Lung (tissue), 12 donors: Measurements from ENCODE around the gene EEF1A2. TPM values are rescaled to one million over a fixed set of nuclear protein-coding genes. Genes with fewer than 3 reads are reported as not detected.

ENCODE experiments used
- ATAC-seq: fragments of 200-7000 bp; cut with Tn5 transposase; one replicate; pipeline ENCODE4 v1.9.1; 2020; ENCODE audit warnings: moderate number of reproducible peaks; ENCODE audit not compliant: insufficient read depth, low FRiP score
- DNase-seq, 3 donors: peaks; one replicate each; pipeline ENCODE4 v3.0.0-alpha.2; 2013 to 2017
- H3K27ac ChIP-seq, 2 donors: one replicate each; pipeline ENCODE4 v1.5.1; 2013; ENCODE audit warnings: mild to moderate bottlenecking in 2 of 2, moderate library complexity in 2 of 2, control low read depth in 1 of 2, inconsistent platforms in 1 of 2, low read depth in 1 of 2, low read length in 1 of 2
- H3K27me3 ChIP-seq, 3 donors: one replicate each; pipeline ENCODE4 v1.5.1; 2013; ENCODE audit warnings: low read length in 2 of 3; ENCODE audit not compliant: control insufficient read depth in 3 of 3, insufficient read depth in 3 of 3
- H3K36me3 ChIP-seq, 4 donors: one replicate each; pipeline ENCODE4 v1.5.1; 2013; ENCODE audit warnings: low read length in 4 of 4, mild to moderate bottlenecking in 1 of 4, moderate library complexity in 1 of 4; ENCODE audit not compliant: control insufficient read depth in 4 of 4, insufficient read depth in 4 of 4
- H3K4me1 ChIP-seq, 5 donors: one replicate each; pipeline ENCODE4 v1.5.1; 2013; ENCODE audit warnings: low read length in 5 of 5, mild to moderate bottlenecking in 2 of 5, moderate library complexity in 1 of 5; ENCODE audit not compliant: control insufficient read depth in 5 of 5, insufficient read depth in 5 of 5
- H3K4me3 ChIP-seq: one replicate; pipeline ENCODE4 v1.5.1; 2013; ENCODE audit warnings: mild to moderate bottlenecking, control low read depth, moderate library complexity
- H3K9ac ChIP-seq, 2 donors: one replicate each; pipeline ENCODE4 v1.5.1; 2013; ENCODE audit warnings: low read length in 2 of 2, control low read depth in 1 of 2; ENCODE audit not compliant: insufficient read depth in 1 of 2
- H3K9me3 ChIP-seq, 4 donors: one replicate each; pipeline ENCODE4 v1.5.1; 2013; ENCODE audit warnings: low read length in 3 of 4, mild to moderate bottlenecking in 1 of 4, moderate library complexity in 1 of 4; ENCODE audit not compliant: control insufficient read depth in 4 of 4, insufficient read depth in 3 of 4
- CTCF ChIP-seq: IDR thresholded peaks from 2 replicates; pipeline ENCODE4 v1.5.1; 2012; ENCODE audit warnings: mild to moderate bottlenecking; ENCODE audit errors: control extremely low read depth, extremely low read depth
- WGBS, 2 donors: extraction: QIAGEN DNeasy Blood & Tissue Kit; methylation state at CpG; one replicate each; pipeline ENCODE4 v1.1.7; 2013; 5-methylcytosine and 5-hydroxymethylcytosine counted together
- polyA plus RNA-seq, 2 donors: library from polyadenylated mRNA; stranded (reverse); fragments of 200-250 nt; gene quantifications; one replicate each; pipeline ENCODE4 v1.2.1, GENCODE V29; 2013
- total RNA-seq, 2 donors: library from RNA; depleted of rRNA in 1 of 2; stranded (reverse); fragments of >200 nt in 1 of 2; gene quantifications; one replicate each; pipeline ENCODE4 v1.2.1, GENCODE V29; 2014 to 2021
- donor health status: control.
- donor health status: control.
- donor health status: Bipolar disorder and iron deficiency.
- donor health status: healthy.
- donor health status: DM: yes; HTN: yes; CAD: no.

The EEF1A2 gene
- total and polyA plus RNA-seq, 4 donors = 0.47 to 1.9 (median 1.0) TPM

GRCh38 chr20:63546956-63547724 is 48.3 kb upstream of the EEF1A2 start:
- 48 to 70% methylated on average over 50 to 58 of the region's 58 CpGs for WGBS, 2 donors
- DNase-seq (no peak), ATAC-seq (no peak)
- no peak overlapping the region for H3K4me3 ChIP-seq
- no peak for TF ChIP-seq CTCF
- peaks cover 0 to 28% (median 12%) of the 10 kb centered on the region in 3 donors for H3K27me3 ChIP-seq
- no peak overlapping the region for H3K9ac ChIP-seq
- no peak overlapping the region for H3K27ac ChIP-seq
- no peaks in the 10 kb centered on the region for H3K36me3 ChIP-seq
- H3K9me3 ChIP-seq = no peaks in the 10 kb centered on the region
- H3K4me1 ChIP-seq = no peaks in the 10 kb centered on the region

- WGBS, 2 donors = 76 to 87% methylated on average over 18 to 20 of the region's 20 CpGs
- peaks cover 0 to 28% (median 12%) of the 10 kb centered on the region in 3 donors for H3K27me3 ChIP-seq
- H3K9ac ChIP-seq = no peak overlapping the region
- no peaks in the 10 kb centered on the region for H3K4me1 ChIP-seq
- ATAC-seq (no peak), DNase-seq (no peak)
- TF ChIP-seq CTCF = no peak
- H3K9me3 ChIP-seq = no peaks in the 10 kb centered on the region
- no peaks in the 10 kb centered on the region for H3K36me3 ChIP-seq
- H3K27ac ChIP-seq = no peak overlapping the region
- H3K4me3 ChIP-seq = no peak overlapping the region
Measured at GRCh38 chr20:63546256-63546955, 47.5 kb upstream of the EEF1A2 start.

- 55 to 59% methylated on average over 6 of the region's 6 CpGs for WGBS, 2 donors
- DNase-seq (no peak), ATAC-seq (no peak)
- Histone ChIP-seq H3K9me3 (no peaks in the 10 kb centered on the region), H3K9ac (no peak overlapping the region), H3K36me3 (no peaks in the 10 kb centered on the region), H3K4me3 (no peak overlapping the region), H3K4me1 (no peaks in the 10 kb centered on the region), H3K27ac (no peak overlapping the region), H3K27me3 (peaks cover 0 to 28% (median 7%) of the 10 kb centered on the region in 3 donors)
- TF ChIP-seq CTCF = no peak
Measured at GRCh38 chr20:63545814-63546213, 46.9 kb upstream of the EEF1A2 start.
